Eye (tissue), 1 donor: ENCODE measurements around the gene MYL7.

Experiments used
- DNase-seq: peaks from one replicate; pipeline ENCODE4 v3.0.0-alpha.2; 2015

Gene MYL7

DNA sequence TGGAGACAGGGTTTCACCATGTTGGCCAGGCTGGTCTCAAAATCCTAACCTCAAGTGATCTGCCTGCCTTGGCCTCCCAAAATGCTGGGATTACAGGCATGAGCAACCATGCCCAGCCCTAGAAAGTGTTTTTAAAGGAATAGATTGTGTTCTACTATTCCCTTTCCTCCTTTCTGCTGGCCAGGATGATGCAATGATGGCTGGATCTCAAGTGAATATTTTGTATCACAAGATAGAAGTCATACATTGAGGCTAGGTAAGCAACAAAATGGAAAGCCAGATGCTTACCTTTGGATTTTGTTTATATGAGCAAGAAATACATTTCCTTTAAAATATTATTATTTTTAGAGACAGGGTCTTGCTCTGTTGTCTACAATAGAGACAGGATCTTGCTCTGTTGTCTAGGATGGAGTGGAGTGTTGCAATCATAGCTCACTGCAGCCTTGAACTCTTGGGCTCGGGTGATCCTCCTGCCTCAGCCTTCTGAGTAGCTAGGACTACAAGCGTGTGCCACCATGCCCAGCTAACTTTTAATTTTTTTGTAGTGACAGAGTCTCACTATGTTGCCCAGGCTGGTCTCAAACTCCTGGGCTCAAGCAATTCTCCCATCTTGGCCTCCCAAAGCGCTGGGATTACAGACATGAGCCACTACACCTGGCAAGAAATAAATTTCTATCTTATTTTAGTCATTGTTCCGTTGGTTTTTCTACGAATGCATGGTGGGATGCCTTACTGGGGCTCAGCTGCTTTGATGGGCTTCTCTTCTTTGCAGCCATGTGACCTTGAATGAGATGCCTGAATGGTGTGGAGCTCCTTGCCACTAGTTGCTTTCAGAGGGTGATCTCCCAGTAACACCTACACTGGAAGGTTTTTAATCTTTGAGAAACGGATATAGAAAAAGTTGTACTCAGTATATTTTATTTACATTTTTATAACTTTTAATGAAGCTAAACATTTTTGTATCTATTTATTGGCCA lies 42.8 kb downstream of the MYL7 start:
- DNase-seq: no peak

DNA sequence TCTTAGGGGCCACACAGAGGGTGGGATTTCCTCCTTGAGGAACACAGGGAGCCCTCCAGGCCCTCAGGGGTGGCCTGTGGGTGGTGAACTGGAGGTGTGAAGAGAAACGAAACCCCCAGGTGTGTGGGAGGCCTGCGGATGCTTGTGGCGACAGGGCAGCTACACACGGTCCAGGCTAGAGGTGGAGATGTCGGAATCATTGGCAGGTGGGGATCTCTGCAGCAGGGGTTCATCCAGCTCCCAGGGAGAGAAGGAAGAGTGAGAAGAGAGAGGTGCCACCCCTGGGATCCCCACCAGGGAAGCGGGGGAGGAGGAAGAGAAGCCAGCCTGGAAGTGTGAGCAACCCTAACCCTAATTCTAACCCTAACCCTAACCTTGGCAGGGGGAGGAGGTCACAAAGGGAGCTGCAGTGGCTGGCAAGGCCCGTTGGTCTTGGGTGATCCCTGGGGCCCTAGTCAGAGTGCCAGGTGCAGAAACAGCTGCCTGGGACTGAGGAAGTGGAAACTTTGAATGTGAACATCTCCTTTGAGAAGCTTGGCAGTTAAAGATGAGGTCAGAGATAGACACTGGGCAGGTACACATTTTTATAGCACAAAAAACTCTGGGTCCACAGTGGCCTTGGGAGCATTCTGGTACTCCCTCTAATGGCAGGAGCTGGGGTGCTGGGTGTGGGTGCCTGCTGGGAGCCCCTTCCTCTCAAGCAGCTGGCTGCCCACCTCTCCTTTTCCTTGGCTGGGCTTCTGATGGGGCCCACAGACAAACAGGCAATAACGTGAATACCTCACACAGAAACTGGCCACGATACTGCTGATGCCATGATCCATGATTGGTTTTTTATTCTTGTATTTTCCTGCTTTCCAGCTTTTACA lies 43.8 kb downstream of the MYL7 start:
- DNase-seq: no peak

DNA sequence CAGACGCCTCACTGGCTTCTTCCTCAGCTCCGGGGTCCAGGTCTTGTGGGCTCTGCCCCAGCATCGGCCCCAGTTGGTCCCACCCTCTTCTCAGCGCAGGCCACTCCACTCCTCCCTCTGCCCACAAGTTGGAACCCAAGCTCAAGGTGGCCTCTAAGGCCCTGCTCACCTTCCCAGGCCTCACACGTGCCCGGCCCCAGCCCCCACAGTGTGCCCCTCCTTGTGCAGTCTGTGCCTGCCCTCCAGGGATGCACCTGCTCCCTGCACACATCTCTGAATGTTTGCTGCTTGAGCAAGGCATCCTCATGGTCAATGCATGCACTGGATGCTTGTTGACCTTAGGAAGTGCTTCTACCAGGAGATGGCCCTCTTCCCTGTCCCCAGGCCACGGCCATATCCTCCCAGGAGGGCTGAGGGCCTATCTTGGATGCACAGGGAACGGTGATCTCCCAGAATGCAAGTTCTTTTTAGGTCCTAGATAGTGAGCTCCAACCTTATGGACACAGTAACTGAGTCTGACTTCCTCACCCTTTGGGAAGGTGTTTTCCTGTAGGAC lies 44.7 kb downstream of the MYL7 start:
- DNase-seq: no peak

DNA sequence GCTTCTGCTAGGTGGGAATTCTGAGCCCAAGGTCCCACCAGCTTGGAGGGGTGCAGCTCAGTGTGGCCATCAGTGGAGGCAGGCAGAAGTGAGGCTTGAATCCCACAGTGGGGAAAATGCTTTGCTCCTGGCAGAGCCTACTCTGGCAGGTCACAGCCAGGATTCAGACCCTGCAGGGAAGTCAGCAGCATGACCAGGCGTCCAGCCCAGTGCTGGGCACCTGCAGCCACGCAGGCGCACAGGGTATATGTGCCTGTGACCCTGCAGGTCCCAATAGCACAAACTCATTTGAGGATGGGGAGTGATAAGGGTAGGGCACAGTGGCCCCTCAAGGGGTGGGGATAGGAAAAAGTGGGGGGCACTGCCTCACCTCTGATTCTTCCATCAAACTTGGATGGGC lies 45.4 kb downstream of the MYL7 start:
- no peak for DNase-seq

DNA sequence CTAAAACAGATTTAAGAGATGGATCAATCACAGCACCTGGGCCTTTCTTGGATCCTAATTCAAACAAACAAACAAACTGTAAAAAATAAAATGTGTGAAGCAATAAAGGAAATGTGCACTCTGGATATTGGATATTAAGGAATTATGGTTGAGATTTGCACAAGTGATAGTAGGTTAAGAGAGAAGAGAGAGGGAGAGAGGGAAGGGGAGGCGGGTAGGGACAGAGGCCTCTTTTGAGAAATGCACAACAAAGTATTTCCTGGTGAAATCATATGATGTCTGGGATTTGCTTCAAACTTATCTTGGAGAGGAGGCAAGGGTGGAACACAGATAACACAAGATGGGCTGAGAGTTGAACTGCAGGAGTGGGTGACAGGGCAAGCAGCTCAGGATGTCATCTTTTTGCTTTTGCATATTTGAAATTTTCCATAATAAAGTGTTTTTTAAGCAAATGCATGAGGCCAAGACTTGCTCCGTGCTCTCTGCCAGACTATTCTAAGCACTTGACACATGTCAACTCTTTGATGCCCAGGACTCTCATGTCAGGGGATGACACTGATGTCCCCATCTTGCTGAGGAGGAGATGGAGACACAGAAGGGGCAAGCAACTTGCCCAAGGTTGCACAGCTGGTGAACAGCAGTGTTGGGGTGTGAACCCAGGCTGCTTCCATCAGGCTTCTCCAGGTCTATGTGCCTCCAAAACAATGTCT lies 46.1 kb downstream of the MYL7 start:
- DNase-seq: no peak

DNA sequence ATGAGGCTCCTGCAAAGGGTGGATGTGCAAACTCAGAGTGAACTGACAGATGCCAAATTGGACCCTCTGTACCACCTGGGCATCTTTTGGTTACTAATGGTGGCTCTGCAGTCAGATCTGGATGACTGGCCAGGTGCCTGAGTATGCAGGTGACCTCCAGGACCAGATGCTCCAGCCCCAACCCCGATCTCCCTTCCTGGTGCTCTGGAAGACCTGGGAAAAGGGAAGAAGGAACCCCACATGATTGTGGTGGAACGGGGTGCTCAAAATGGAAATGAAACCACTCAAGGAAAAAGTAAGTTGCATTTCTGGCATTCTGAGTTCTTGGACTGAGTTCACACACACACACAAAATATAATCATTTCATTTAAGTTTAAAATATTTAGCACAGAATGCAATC lies 46.8 kb downstream of the MYL7 start:
- DNase-seq: no peak

DNA sequence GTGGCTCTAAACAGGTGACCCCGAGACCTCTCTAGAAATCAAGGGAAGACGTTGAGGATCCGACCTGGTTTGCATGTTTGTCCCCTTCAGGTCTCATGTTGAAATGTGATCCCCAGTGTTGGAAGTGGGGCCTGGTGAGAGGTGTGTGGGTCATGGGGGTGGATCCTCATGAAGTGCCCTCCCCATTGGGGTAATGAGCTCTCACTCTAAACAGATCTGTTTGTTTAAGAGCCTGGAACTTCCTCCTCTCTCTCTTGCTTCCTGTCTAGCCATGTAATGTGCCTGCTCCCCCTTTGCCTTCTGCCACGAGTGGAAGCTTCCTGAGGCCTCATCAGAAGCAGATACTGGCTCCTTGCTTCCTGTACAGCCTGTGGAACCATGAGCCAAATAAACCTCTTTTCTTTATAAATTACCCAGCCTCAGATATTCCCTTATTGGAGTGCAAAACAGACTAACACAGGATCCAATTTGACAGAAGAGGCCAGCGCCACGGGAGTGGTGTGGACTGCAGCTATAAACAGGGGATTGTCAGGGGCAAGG lies 48.0 kb downstream of the MYL7 start:
- DNase-seq: no peak
